Psoas muscle (tissue), 8 donors: ENCODE data around the gene KRTAP10-8. TPM values are rescaled to one million over a fixed set of nuclear protein-coding genes. Genes with fewer than 3 reads are reported as not detected.

Source experiments
- ATAC-seq, 4 donors: fragments of 200-7000 bp; cut with Tn5 transposase; one replicate each; pipeline ENCODE4 v1.9.1; 2020; ENCODE audit warnings: moderate library complexity in 3 of 4, mild to moderate bottlenecking in 2 of 4
- DNase-seq, 2 donors: peaks; one replicate each; pipeline ENCODE4 v3.0.0-alpha.2; 2020
- H3K27ac ChIP-seq: fragments of 200-600 bp; one replicate; pipeline ENCODE4 v1.8.0; 2022
- H3K27me3 ChIP-seq, 3 donors: fragments of 200-600 bp in 1 of 3; one replicate each; pipeline versions ENCODE4 v1.6.1 to v1.8.0; 2013 to 2022; ENCODE audit warnings: low read length in 2 of 3, mild to moderate bottlenecking in 2 of 3, moderate library complexity in 1 of 3; ENCODE audit not compliant: insufficient read depth in 3 of 3
- H3K36me3 ChIP-seq, 2 donors: fragments of 200-600 bp in 1 of 2; one replicate each; pipeline versions ENCODE4 v1.6.1 to v1.8.0; 2013 to 2022; ENCODE audit warnings: low read depth in 1 of 2, mild to moderate bottlenecking in 1 of 2, moderate library complexity in 1 of 2; ENCODE audit not compliant: insufficient read depth in 1 of 2
- H3K4me1 ChIP-seq: fragments of 200-600 bp; one replicate; pipeline ENCODE4 v1.8.0; 2022
- H3K4me3 ChIP-seq: fragments of 200-600 bp; one replicate; pipeline ENCODE4 v1.8.0; 2022; ENCODE audit warnings: mild to moderate bottlenecking
- H3K9me3 ChIP-seq: fragments of 200-600 bp; one replicate; pipeline ENCODE4 v1.8.0; 2022
- WGBS, 3 donors: extraction: QIAGEN DNeasy Blood & Tissue Kit; methylation state at CpG; one replicate each; pipeline versions ENCODE4 v1.1.6 to v1.1.7; 2013; 5-methylcytosine and 5-hydroxymethylcytosine counted together
- intact Hi-C, 2 donors: fragments of 100-400 bp; cut with DNase I; formaldehyde crosslinking; loops; one replicate each; pipeline versions ENCODE4 v1.11.0 to v1.14.2; 2022
- polyA plus RNA-seq, 3 donors: library from polyadenylated mRNA; stranded (reverse); fragments of 200-250 nt; gene quantifications; one replicate each; pipeline ENCODE4 v1.2.3, GENCODE V29; 2013
- total RNA-seq, 4 donors: library from RNA; stranded (reverse); fragmentation: NEBNext Ultra II Directional in 2 of 4; extraction: Animal tissue kit (Norgen Biotek cat#: 25700) in 2 of 4; gene quantifications; one replicate each; pipeline versions ENCODE4 v1.2.1 to v1.2.4, GENCODE V29; 2021 to 2023
- TF ChIP-seq, protein P1 (sequence below): fragments of 200-600 bp; IDR thresholded peaks from one replicate; pipeline ENCODE4 v1.8.0; 2022; ENCODE audit warnings: antibody characterized with exemption
- donor health status: healthy with polysubstance abuse.
- donor health status: DM: no; HTN: no; CAD: no; lungs with moderate emphysema.
- donor health status: Bipolar disorder and iron deficiency.
- donor health status: healthy.
- donor health status: DM: yes; HTN: yes; CAD: no.
- donor health status: DM: no; HTN: no; CAD: no.
- donor health status: DM: no; HTN: no; CAD: no.
- donor health status: DM: yes; HTN: yes; CAD: no.

Gene KRTAP10-8
- total and polyA plus RNA-seq, 7 donors, result not detected

DNA sequence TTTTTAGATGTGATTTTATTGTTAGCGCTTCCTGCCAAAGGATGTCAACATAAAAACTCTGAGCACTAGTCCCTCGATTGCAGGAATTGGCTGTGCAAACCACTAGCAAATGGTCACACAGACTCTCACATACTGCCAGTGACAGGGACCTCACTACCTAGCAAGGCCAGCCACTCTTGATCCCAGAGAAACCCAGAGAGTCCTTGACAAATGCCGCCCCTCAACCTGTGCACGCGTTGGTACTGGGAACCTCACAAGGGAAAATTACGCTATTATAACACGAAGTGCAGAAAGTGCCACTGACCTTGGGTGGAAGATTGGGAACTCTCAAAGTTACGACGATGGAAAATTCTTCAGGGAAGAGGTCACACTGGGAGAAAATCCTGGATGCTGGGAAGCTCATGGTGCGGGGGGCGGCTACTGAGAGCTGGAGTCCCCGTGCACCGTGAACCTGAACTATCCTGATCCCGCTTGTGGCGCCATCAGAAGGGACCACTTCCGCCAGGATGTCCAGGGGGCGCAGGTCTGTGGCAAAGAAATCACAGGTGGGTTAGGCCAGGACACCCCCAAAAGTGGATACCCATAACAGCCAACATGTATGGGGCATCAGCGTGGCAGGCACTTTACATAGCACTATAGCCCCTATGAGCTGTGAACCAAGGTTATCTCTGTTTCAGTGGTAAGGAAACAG lies 44.3 kb upstream of the KRTAP10-8 start:
- Histone ChIP-seq H3K4me1 (no peaks in the 10 kb centered on the region), H3K9me3 (peaks cover 12% of the 10 kb centered on the region), H3K27ac (no peak overlapping the region), H3K27me3 (peaks cover 0 to 33% (median 13%) of the 10 kb centered on the region in 3 donors), H3K4me3 (no peak overlapping the region), H3K36me3 (no peaks in the 10 kb centered on the region)
- intact Hi-C loops, result no loop called here
- ATAC-seq (no peak), DNase-seq (no peak)
- TF ChIP-seq, protein P1, sequence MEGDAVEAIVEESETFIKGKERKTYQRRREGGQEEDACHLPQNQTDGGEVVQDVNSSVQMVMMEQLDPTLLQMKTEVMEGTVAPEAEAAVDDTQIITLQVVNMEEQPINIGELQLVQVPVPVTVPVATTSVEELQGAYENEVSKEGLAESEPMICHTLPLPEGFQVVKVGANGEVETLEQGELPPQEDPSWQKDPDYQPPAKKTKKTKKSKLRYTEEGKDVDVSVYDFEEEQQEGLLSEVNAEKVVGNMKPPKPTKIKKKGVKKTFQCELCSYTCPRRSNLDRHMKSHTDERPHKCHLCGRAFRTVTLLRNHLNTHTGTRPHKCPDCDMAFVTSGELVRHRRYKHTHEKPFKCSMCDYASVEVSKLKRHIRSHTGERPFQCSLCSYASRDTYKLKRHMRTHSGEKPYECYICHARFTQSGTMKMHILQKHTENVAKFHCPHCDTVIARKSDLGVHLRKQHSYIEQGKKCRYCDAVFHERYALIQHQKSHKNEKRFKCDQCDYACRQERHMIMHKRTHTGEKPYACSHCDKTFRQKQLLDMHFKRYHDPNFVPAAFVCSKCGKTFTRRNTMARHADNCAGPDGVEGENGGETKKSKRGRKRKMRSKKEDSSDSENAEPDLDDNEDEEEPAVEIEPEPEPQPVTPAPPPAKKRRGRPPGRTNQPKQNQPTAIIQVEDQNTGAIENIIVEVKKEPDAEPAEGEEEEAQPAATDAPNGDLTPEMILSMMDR, result no peak
- 83 to 92% (median 86%) methylated on average over 18 of the region's 18 CpGs for WGBS, 3 donors

DNA sequence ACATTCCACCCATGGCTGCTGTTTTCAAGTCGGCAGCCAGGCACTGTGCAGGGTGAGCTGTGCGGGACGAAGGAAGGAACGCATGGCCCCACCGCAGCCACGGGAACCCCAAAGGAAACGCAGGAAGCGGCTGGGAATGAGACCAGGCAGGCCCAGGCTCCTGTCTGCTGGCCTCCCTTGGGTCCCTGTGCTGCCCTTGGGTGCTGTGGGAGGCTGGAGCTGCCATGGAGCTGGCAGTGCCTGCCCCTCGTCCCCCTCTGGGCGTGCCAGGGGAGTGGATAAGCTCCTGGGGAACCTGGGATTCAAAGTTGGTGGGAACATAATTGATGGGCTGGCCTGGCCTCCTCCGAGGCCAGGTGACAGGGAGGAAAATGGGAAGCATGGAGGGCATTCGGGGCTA lies 43.6 kb upstream of the KRTAP10-8 start:
- DNase-seq (no peak), ATAC-seq (no peak)
- Histone ChIP-seq H3K4me1 (no peaks in the 10 kb centered on the region), H3K9me3 (peaks cover 6% of the 10 kb centered on the region), H3K27ac (no peak overlapping the region), H3K36me3 (no peaks in the 10 kb centered on the region), H3K4me3 (no peak overlapping the region), H3K27me3 (peaks cover 0 to 33% (median 13%) of the 10 kb centered on the region in 3 donors)
- intact Hi-C loops, result no loop called here
- 45 to 62% (median 53%) methylated on average over 12 of the region's 12 CpGs for WGBS, 3 donors
- TF ChIP-seq, protein P1, result no peak

DNA sequence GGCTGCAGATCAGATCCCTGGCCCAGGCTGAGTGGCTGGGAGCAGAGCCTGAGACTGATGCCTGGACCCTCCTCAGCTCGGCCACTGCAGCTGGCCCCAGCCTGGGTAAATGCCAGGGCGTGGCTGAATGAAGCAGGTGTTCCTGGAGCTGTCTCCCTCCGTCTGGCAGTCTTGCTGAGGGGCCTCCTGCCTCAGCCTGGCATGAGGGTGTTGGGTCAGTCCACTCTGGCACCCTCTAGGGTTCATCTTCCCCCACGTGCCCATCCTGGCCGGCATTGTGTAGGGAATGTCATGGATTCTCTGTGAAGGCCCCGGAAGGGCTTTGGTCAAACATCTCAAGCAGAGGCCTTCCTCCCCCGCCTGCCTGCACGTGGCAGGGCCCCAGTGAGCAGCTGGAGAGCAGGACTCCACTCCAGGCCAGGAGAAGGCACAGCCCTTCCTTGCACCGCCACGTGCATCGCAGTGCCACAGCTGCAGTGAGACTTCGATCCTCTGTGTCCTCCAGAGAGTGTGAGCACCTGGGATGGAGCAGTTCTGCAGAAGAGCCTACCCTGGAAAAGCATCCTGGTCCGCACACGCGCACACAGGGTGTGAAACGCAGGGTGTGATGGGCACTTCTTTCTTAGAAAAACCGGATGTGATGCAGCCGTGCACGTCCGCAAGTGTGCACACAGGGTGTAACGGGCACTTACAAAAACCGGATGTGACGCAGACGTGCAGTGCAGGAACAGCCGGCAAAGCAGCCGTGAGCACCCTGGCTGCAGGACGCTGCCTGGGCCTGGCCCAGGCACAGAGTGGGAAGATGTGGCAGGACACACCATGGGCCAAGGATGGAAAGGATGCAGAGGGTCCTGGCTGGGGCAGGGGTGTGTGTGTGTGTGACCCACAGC lies 43.0 kb upstream of the KRTAP10-8 start:
- peaks cover 0 to 33% (median 16%) of the 10 kb centered on the region in 3 donors for H3K27me3 ChIP-seq
- H3K27ac ChIP-seq, result no peak overlapping the region
- ATAC-seq (no peak), DNase-seq (no peak)
- H3K4me3 ChIP-seq, result no peak overlapping the region
- no peaks in the 10 kb centered on the region for H3K4me1 ChIP-seq
- intact Hi-C loops, result no loop called here
- peaks cover 5% of the 10 kb centered on the region for H3K9me3 ChIP-seq
- TF ChIP-seq, protein P1, result no peak
- WGBS, 3 donors, result 36 to 37% (median 37%) methylated on average over 27 of the region's 27 CpGs
- H3K36me3 ChIP-seq, result no peaks in the 10 kb centered on the region

DNA sequence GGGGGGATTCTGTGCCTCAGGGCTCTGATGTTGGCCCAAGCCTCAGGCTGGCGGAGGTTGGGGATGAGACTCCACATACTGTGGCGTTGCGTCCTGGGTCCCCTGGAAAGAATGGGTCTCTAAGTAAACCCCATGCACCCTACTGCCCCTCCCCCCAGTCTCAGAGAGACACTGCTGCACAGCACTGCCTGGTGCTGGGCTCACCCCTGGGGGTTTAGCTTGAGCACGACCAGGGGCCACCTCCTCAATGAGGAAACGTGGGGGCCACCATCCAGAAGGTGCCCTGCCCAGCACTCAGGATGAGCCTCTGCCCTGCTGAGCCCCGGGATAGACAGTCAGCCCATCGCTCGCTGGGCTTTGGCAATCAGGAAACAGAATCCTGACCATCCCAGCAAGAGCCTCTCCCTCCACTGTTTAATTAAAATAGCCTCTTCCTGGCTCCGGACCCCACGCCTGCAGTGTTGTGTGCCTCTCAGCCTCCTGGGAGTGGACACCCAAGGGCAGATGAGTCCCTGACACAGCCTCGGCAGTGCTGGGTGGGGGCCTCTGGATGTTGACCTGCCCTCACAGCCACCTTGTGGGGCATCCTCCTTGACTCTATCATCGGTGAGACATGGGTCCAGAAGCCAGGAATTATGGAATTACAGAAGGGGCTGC lies 41.9 kb upstream of the KRTAP10-8 start:
- 85 to 91% (median 86%) methylated on average over 12 of the region's 12 CpGs for WGBS, 3 donors
- TF ChIP-seq, protein P1, result no peak
- Histone ChIP-seq H3K27ac (no peak overlapping the region), H3K9me3 (peaks cover 5% of the 10 kb centered on the region), H3K36me3 (no peaks in the 10 kb centered on the region), H3K27me3 (peaks cover 0 to 41% (median 16%) of the 10 kb centered on the region in 3 donors), H3K4me3 (no peak overlapping the region), H3K4me1 (no peaks in the 10 kb centered on the region)
- DNase-seq (no peak), ATAC-seq (no peak)
- intact Hi-C loops, result no loop called here
